ENCODE results near the gene CELA3B.
A peak's percentile ranks its signal among the peaks of the same experiment; 100 is the strongest.
"Not testable (repeated sequence)": the region's sequence is repeated elsewhere in the genome, so short reads cannot be mapped to it uniquely, and the experiment has no call there.

The CELA3B gene

GRCh38 chr1:21976703-21977239, at the start of gene CELA3B:
TSS of gene CELA3B (plus strand) at chr1:21977022. CDS start at chr1:21977040, 18 bp downstream.
- not testable (repeated sequence) for DNase-seq (ENCODE audit: low spot score)

DNA sequence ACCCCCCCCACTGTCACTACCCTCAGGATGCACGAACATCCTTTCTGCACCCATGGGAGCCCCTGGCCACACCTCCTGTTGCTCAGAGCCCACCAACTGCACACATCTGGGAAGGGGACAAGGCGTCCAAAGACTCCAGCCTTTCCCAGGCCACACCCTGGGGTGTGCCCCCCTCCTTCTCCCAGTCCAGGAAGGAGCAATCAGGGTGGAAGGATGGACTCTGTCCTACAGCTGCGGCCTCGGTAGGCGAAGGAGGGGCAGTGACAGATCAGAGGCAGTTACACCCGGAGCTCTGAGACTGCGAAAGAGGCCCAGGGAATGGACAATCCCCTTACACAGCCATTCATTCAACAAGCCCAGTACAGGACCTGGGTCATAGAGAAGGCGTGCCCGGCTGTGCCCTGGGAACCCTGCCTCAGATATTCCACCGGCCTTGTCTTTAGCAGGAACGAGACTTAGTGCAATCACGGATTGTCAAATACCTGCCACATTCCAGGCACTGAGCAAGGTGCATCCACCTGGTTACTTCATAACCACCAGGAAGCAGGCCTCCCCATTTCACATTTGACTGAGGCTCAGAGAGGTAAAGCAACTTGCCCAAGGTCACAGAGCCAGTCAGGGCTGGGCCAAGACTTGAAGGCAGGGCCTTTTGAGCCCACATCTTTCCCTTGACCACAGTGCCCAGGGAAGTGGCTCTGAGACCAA, 49.1 kb upstream of the CELA3B start:
- DNase-seq (ENCODE audit: low spot score), result no peak

DNA sequence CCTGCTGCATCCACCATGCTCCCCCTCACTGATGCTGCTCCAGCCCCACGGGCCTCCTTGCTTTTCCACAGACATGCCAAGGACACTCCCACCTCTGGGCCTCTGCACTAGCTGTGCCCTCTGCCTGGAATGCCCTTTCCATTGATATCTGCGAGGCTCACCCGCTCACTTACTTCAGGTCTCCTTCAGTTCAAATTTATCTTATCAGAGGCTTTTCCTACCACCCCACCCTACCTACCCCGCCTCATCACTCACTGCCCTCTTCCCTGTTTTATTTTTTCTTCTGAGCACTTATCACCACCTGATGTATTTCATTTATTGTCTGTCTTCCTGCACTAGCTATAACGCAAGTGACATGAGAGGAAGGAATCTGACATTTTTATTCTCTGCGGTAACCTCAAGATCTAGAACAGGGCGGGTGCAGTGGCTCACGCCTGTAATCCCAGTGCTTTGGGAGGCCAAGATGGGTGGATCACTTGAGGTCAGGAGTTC, 46.7 kb upstream of the CELA3B start:
- DNase-seq (ENCODE audit: low spot score), result no peak

- DNase-seq (ENCODE audit: low spot score), result no peak
These were observed 46.1 kb upstream of the CELA3B start for GRCh38 chr1:21930629-21931170.

- no peak for DNase-seq (ENCODE audit: low spot score)
These were observed 45.4 kb upstream of the CELA3B start for GRCh38 chr1:21931171-21932093.

GRCh38 chr1:21932127-21932526, 44.7 kb upstream of the CELA3B start:
- DNase-seq (ENCODE audit: low spot score), result no peak

- DNase-seq (ENCODE audit: low spot score), result no peak
These were observed 43.2 kb upstream of the CELA3B start for GRCh38 chr1:21933397-21934248.

DNA sequence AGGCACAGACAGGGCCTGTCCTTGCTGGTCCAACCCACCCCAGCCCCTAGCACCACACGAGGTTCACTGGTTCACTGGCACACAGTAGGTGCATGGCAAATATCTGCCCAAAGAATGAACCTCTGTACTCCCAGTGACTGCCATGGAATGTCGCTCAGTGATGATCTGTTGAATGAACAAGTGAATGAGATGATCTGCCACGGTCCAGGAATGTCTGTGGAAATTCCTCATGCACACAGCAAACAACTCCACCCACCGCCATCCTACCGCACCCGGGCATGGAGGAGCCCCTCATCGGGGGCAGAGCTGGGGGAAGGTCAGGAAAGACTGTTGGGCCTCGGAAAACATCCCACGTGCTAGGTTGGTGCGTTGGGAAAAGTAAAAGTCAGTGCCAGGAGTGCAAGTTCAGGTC, 41.4 kb upstream of the CELA3B start:
- DNase-seq (ENCODE audit: low spot score), result no peak

DNA sequence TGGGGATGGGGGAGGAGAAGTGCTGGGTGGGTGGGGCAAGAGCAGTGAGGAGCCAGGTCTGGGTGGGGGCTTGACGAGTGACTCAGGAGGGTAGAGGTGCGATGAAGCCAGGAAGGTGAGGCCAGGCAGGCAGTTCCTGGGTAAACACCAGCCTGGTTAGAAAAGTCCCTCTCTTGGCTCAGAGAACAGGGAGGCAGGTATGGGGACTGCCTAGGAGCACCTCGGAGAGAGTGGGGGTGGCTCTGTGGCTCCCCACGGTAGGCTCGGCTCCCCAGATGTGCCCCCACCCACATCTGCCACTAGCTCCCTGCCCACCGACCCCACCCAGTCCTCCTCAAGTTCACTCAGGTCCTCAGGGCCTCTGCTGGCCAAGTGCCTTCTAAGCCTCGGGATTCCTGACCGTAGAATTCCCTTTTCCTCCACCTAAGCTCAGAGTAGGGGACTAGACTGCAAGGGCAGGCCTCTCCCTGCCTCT, 40.9 kb upstream of the CELA3B start:
- DNase-seq (ENCODE audit: low spot score), result no peak

- DNase-seq (ENCODE audit: low spot score), result no peak
These were observed 40.3 kb upstream of the CELA3B start for GRCh38 chr1:21936366-21937031.

GRCh38 chr1:21937034-21937371, 39.8 kb upstream of the CELA3B start, which contains the start of gene HSPG2:
TSS of gene HSPG2 (minus strand) at chr1:21937310. CDS start at chr1:21937217, 93 bp downstream.
- no peak for DNase-seq (ENCODE audit: low spot score)

DNA sequence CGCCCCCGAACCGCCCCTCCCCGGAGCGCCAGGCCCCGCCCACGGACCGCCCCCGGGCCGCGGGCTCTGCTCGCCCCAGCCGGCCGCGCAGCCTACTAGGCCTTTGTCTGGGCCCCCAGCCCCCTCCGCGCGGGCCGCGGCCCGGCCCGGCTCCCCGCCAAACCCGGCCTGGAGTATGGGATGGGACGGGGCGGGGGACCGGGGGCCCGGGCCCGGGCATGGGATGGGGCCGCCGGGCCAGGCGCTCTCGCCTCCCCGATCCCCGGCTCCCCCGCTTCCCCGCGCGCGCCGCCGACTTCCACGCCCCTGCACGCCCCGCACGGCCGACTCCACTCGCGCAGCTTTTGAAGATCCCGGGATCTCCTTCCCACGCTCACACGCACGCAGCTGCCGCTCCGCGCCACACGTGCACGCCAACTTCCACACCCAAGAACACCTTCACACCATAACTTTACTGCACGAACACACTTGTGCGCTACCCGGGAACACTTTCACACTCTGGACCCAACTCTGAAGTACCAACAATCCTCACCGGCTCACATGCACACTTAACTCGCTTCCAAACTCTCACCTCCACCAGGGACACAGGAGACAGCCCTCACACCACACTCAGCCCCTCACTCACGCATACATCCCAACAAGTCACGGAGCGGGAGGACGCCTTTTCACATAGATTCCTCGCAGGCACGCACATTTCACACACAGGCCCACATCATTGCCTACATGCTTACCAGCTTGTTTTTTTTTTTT, 39.3 kb upstream of the CELA3B start:
- DNase-seq (ENCODE audit: low spot score), result peak; percentile 79

- no peak for DNase-seq (ENCODE audit: low spot score)
These were observed 37.9 kb upstream of the CELA3B start for GRCh38 chr1:21938732-21939538.

GRCh38 chr1:21939650-21940374, 37.0 kb upstream of the CELA3B start:
- DNase-seq (ENCODE audit: low spot score), result no peak

GRCh38 chr1:21940492-21940891, 36.3 kb upstream of the CELA3B start:
- no peak for DNase-seq (ENCODE audit: low spot score)

- DNase-seq (ENCODE audit: low spot score), result no peak
These were observed 35.5 kb upstream of the CELA3B start for GRCh38 chr1:21941370-21941769.

DNA sequence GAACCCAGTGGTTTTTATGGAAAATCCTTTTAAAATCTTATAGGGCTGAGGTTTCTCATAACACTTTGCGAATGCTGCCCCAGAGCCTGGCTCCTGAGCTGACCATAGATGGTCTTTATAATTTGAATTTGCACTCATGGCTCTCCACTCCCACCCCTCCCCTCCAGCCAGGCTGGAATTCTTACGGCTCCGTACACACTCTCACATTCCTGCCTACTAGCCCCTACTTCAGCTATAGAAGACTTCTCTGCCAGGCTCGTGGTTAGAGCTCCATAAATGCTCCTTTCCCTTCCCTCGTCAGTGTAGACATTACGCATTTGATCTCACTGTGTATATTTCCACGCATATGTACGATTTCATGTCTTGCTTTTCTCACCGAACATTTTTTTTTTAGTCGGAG, 34.4 kb upstream of the CELA3B start:
- DNase-seq (ENCODE audit: low spot score), result no peak

DNA sequence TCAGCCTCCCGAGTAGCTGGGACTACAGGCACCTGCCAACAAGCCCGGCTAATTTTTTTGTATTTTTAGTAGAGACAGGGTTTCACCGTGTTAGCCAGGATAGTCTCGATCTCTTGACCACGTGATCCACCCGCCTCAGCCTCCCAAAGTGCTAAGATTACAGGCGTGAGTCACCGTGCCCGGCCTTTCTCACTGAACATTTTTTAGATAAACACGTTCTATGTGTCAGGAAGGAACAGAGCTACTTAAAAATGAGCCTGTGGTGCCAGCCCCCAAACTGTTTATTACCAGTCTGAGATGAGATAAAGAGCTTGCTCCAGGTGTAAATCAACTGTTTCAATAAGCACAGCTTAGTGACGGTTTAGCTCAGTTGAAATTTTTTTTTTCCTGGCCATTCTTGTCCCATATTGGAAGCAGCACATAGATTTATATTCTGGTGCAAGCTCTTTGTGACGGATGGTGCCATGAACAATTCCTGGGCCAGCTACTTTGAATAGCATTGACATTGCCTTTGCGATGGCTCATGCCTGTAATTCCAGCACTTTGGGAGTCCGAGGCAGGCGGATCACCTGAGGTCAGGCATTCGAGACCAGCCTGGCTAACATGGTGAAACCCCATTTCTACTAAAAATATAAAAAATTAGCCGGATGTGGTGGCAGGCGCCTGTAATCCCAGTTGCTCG, 33.7 kb upstream of the CELA3B start:
- DNase-seq (ENCODE audit: low spot score), result not testable (repeated sequence)
